ENCODE data around the gene MORN1. TPM values are rescaled to one million over a fixed set of nuclear protein-coding genes. Genes with fewer than 3 reads are reported as not detected.
"Not testable (repeated sequence)": the region's sequence is repeated elsewhere in the genome, so short reads cannot be mapped to it uniquely, and the experiment has no call there.

Gene MORN1
- total and polyA plus RNA-seq, 10 donors, result 1.9 to 13.5 (median 6.9) TPM

GRCh38 chr1:2335721-2336455 lies 55.5 kb downstream of the MORN1 start:
- peaks cover 0 to 18% (median 0%) of the 10 kb centered on the region in 7 donors for H3K27me3 ChIP-seq (replicated peaks in 1 of 7)
- no peak overlapping the region for H3K27ac ChIP-seq
- WGBS, 5 donors, result 88 to 95% (median 92%) methylated on average over 22 to 36 of the region's 36 CpGs
- H3K36me3 ChIP-seq, result no peaks in the 10 kb centered on the region
- H3K4me1 ChIP-seq, result no peaks in the 10 kb centered on the region
- TF ChIP-seq POLR2AphosphoS5 (IDR thresholded peaks at IDR 0.05) (no peak), POLR2A (IDR thresholded peaks at IDR 0.05) (no peak), CTCF (IDR thresholded peaks at IDR 0.05 in 8 of 11, conservative IDR thresholded peaks at IDR 0.05 in 3 of 11) (no peak)
- no peak for DNase-seq
- intact Hi-C loops (cut with DNase I; ENCODE audit: low total_unique reads), result no loop called here
- no peak overlapping the region for H3K4me3 ChIP-seq
- no peaks in the 10 kb centered on the region for H3K9me3 ChIP-seq

- TF ChIP-seq CTCF (IDR thresholded peaks at IDR 0.05 in 8 of 11, conservative IDR thresholded peaks at IDR 0.05 in 3 of 11) (no peak), POLR2AphosphoS5 (IDR thresholded peaks at IDR 0.05) (no peak), POLR2A (IDR thresholded peaks at IDR 0.05) (no peak)
- Histone ChIP-seq H3K27ac (no peak overlapping the region), H3K27me3 (replicated peaks in 1 of 7) (peaks cover 0 to 18% (median 0%) of the 10 kb centered on the region in 7 donors), H3K36me3 (no peaks in the 10 kb centered on the region), H3K4me1 (no peaks in the 10 kb centered on the region), H3K9me3 (no peaks in the 10 kb centered on the region), H3K4me3 (no peak overlapping the region)
- DNase-seq, result no peak
- intact Hi-C loops (cut with DNase I; ENCODE audit: low total_unique reads), result no loop called here
- WGBS, 5 donors, result 68 to 90% (median 78%) methylated on average over 31 to 33 of the region's 33 CpGs
These were observed 56.3 kb downstream of the MORN1 start for GRCh38 chr1:2334883-2335534.

- intact Hi-C loops (cut with DNase I; ENCODE audit: low total_unique reads), result no loop called here
- Histone ChIP-seq H3K9me3 (no peaks in the 10 kb centered on the region), H3K4me1 (no peaks in the 10 kb centered on the region), H3K27ac (no peak overlapping the region), H3K27me3 (replicated peaks in 1 of 7) (peaks cover 0 to 18% (median 0%) of the 10 kb centered on the region in 7 donors), H3K4me3 (no peak overlapping the region), H3K36me3 (no peaks in the 10 kb centered on the region)
- no peak for DNase-seq
- WGBS, 5 donors, result 89 to 95% (median 92%) methylated on average over 19 to 21 of the region's 21 CpGs
- TF ChIP-seq POLR2AphosphoS5 (IDR thresholded peaks at IDR 0.05) (no peak), CTCF (IDR thresholded peaks at IDR 0.05 in 8 of 11, conservative IDR thresholded peaks at IDR 0.05 in 3 of 11) (no peak), POLR2A (IDR thresholded peaks at IDR 0.05) (no peak)
These were observed 57.0 kb downstream of the MORN1 start for GRCh38 chr1:2334366-2334765.

GRCh38 chr1:2331580-2331979 lies 59.8 kb downstream of the MORN1 start:
- H3K4me3 ChIP-seq; H3K9me3 ChIP-seq; H3K27ac ChIP-seq; DNase-seq; H3K27me3 ChIP-seq (replicated peaks in 1 of 7); H3K36me3 ChIP-seq; H3K4me1 ChIP-seq; intact Hi-C loops (cut with DNase I; ENCODE audit: low total_unique reads): not testable (repeated sequence)
- WGBS, 5 donors, result 90 to 95% (median 92%) methylated on average over 16 to 33 of the region's 33 CpGs
